Smooth muscle cell (in vitro differentiated cells): ENCODE results near the gene IER2. TPM values are rescaled to one million over a fixed set of nuclear protein-coding genes. Genes with fewer than 3 reads are reported as not detected.
"Not testable (repeated sequence)": the region's sequence is repeated elsewhere in the genome, so short reads cannot be mapped to it uniquely, and the experiment has no call there.

ENCODE experiments used
- DNase-seq: peaks from one replicate; lab custom pipeline; 2025; ENCODE audit not compliant: unreplicated experiment; lab: John Stamatoyannopoulos, UW
- H2AFZ ChIP-seq: fragments of 200-600 bp; sonication (generic); 2 replicates; pipeline ENCODE4 v1.6.0; 2016; ENCODE audit warnings: antibody characterized with exemption, low read depth, mild to moderate bottlenecking
- H3F3A ChIP-seq: fragments of 200-600 bp; sonication (generic); 2 replicates; pipeline ENCODE4 v1.6.0; 2017; ENCODE audit warnings: antibody characterized with exemption, low read depth
- H3K27ac ChIP-seq: fragments of 200-600 bp; sonication (generic); 2 replicates; pipeline ENCODE4 v1.5.1; 2016; ENCODE audit warnings: low read depth, mild to moderate bottlenecking
- H3K27me3 ChIP-seq: fragments of 200-600 bp; sonication (generic); 2 replicates; pipeline ENCODE4 v1.6.1; 2016; ENCODE audit warnings: low read depth, mild to moderate bottlenecking
- H3K36me3 ChIP-seq: fragments of 200-600 bp; sonication (generic); 2 replicates; pipeline ENCODE4 v1.5.1; 2016; ENCODE audit warnings: low read depth
- H3K4me1 ChIP-seq: fragments of 200-600 bp; sonication (generic); 2 replicates; pipeline ENCODE4 v1.5.1; 2016; ENCODE audit warnings: low read depth
- H3K4me2 ChIP-seq: fragments of 200-600 bp; sonication (generic); 2 replicates; pipeline ENCODE4 v1.6.0; 2016; ENCODE audit warnings: mild to moderate bottlenecking
- H3K4me3 ChIP-seq: fragments of 200-600 bp; sonication (generic); 2 replicates; pipeline ENCODE4 v1.5.1; 2016; ENCODE audit warnings: mild to moderate bottlenecking
- H3K79me2 ChIP-seq: fragments of 200-600 bp; sonication (generic); 2 replicates; pipeline ENCODE4 v1.6.0; 2016; ENCODE audit warnings: low read depth, mild to moderate bottlenecking
- H3K9ac ChIP-seq: fragments of 200-600 bp; sonication (generic); 2 replicates; pipeline ENCODE4 v1.6.0; 2016; ENCODE audit warnings: low read depth
- H3K9me3 ChIP-seq: fragments of 200-600 bp; sonication (generic); replicated peaks from 2 replicates; pipeline ENCODE4 v1.5.1; 2016; ENCODE audit warnings: low read depth
- H4K20me1 ChIP-seq: fragments of 200-600 bp; sonication (generic); 2 replicates; pipeline ENCODE4 v1.6.0; 2016; ENCODE audit warnings: low read depth
- WGBS: methylation state at CpG from one replicate; pipeline ENCODE4 v1.1.7; 2016; ENCODE audit warnings: low lambda C conversion rate; 5-methylcytosine and 5-hydroxymethylcytosine counted together
- polyA plus RNA-seq: library from polyadenylated mRNA; unstranded; fragments of >200 nt; fragmentation: Nextera tagmentation; extraction: Ambion mirVana; gene quantifications from 2 replicates; pipeline ENCODE4 v1.2.1, GENCODE V29; 2016
- total RNA-seq: library from RNA; depleted of rRNA; stranded (reverse); fragments of >200 nt; gene quantifications from 2 replicates; pipeline ENCODE4 v1.2.3, GENCODE V29; 2014
- TF ChIP-seq, protein P1 (sequence below): fragments of 200-600 bp; sonication (generic); IDR thresholded peaks from 2 replicates; pipeline ENCODE4 v1.5.1; 2017; ENCODE audit warnings: borderline replicate concordance, mild to moderate bottlenecking, antibody characterized with exemption; ENCODE audit not compliant: insufficient read depth, poor library complexity, severe bottlenecking

Gene IER2
- total and polyA plus RNA-seq, 2 experiments from 2014 or later, result 118 to 766 TPM

DNA sequence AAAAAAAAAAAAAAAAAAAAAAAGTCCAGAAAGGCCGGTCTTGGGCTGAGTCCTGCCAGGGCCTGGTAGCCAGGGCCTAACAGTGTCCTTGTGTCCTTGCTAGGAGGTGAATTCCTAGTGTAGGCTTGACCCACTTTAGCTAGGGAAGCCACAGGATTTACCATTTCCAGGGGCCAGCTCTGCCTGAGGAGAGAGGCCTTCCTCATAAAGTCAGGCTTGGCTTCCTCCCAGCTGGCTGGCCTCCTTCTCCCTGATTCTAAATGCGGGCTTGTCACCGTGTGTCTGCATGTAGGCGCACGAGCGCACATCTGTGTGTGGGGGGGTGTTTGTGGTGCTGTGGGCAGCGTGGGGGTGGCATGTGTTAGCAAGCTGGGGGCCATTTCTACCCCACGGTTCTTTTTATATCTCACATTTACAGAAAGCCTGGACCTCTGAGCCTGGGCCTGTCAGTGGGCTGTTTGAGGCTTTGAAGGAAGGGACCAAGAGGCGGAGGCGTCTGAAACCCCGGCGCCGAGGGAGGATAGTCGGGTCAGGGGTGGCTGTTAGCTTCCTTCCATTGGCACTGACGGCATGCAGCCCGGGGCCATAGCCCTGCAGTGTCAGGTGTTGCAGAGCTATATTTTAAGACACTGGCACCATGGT lies 31.7 kb downstream of the IER2 start:
- peak; percentile 25 for DNase-seq
- H3K9ac ChIP-seq, result no peak overlapping the region
- H2AFZ ChIP-seq, result no peak overlapping the region

DNA sequence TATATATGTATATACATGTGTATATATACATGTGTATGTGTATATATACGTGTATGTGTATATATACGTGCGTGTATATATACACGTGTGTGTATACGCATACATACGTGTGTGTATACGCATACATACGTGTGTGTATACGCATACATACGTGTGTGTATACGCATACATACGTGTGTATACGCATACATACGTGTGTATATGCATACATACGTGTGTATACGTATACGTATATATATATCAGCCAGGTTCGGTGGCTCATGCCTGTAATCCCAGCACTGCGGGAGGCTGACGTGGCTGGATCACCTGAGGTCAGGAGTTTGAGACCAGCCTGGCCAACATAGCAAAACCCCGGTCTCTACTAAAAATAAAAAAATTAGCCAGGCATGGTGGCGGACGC lies 34.7 kb downstream of the IER2 start:
- H2AFZ ChIP-seq, H3K27ac ChIP-seq, H3K4me1 ChIP-seq, H3K36me3 ChIP-seq, H3K9me3 ChIP-seq, H3F3A ChIP-seq, H3K9ac ChIP-seq, H3K79me2 ChIP-seq, H3K4me3 ChIP-seq, H4K20me1 ChIP-seq, H3K4me2 ChIP-seq, DNase-seq, H3K27me3 ChIP-seq: not testable (repeated sequence)
- whole genome bisulfite sequencing, result 93% methylated on average over 23 of the region's 23 CpGs

More for the DNA sequence above, 31.7 kb downstream of the IER2 start:
- Histone ChIP-seq H3K27ac (peak overlapping the region; percentile 70), H3K4me3 (no peak overlapping the region), H3K36me3 (no peaks in the 10 kb centered on the region), H3K27me3 (no peaks in the 10 kb centered on the region), H3K4me2 (peak overlapping the region; percentile 37), H3K9me3 (no peaks in the 10 kb centered on the region), H3F3A (no peaks in the 10 kb centered on the region), H3K4me1 (no peaks in the 10 kb centered on the region), H4K20me1 (no peaks in the 10 kb centered on the region), H3K79me2 (no peaks in the 10 kb centered on the region)
- TF ChIP-seq, protein P1, sequence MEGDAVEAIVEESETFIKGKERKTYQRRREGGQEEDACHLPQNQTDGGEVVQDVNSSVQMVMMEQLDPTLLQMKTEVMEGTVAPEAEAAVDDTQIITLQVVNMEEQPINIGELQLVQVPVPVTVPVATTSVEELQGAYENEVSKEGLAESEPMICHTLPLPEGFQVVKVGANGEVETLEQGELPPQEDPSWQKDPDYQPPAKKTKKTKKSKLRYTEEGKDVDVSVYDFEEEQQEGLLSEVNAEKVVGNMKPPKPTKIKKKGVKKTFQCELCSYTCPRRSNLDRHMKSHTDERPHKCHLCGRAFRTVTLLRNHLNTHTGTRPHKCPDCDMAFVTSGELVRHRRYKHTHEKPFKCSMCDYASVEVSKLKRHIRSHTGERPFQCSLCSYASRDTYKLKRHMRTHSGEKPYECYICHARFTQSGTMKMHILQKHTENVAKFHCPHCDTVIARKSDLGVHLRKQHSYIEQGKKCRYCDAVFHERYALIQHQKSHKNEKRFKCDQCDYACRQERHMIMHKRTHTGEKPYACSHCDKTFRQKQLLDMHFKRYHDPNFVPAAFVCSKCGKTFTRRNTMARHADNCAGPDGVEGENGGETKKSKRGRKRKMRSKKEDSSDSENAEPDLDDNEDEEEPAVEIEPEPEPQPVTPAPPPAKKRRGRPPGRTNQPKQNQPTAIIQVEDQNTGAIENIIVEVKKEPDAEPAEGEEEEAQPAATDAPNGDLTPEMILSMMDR, result no peak
- WGBS, result 30% methylated on average over 16 of the region's 16 CpGs

- not testable (repeated sequence) for H3K4me2 ChIP-seq, H2AFZ ChIP-seq, H3F3A ChIP-seq, H4K20me1 ChIP-seq, H3K36me3 ChIP-seq, H3K9ac ChIP-seq, H3K4me3 ChIP-seq, H3K4me1 ChIP-seq, DNase-seq, H3K27me3 ChIP-seq, H3K79me2 ChIP-seq, H3K27ac ChIP-seq, H3K9me3 ChIP-seq
- WGBS, result 91% methylated on average over 22 of the region's 22 CpGs
These were observed 35.8 kb downstream of the IER2 start for GRCh38 chr19:13185763-13186657.

GRCh38 chr19:13186688-13187087 lies 36.5 kb downstream of the IER2 start:
- not testable (repeated sequence) for H3K36me3 ChIP-seq, H3K27me3 ChIP-seq, H3K4me2 ChIP-seq, H3K27ac ChIP-seq, H4K20me1 ChIP-seq, H3K9me3 ChIP-seq, H3K9ac ChIP-seq, H3K79me2 ChIP-seq, DNase-seq, H3K4me3 ChIP-seq, H3F3A ChIP-seq, H3K4me1 ChIP-seq, H2AFZ ChIP-seq
- 95% methylated on average over 32 of the region's 38 CpGs for WGBS

- Histone ChIP-seq H3F3A (no peaks in the 10 kb centered on the region), H3K4me3 (no peak overlapping the region)
- TF ChIP-seq, protein P1, result no peak
These were observed 37.2 kb downstream of the IER2 start for GRCh38 chr19:13187419-13187818.

More at GRCh38 chr19:13187419-13187818, 37.2 kb downstream of the IER2 start:
- Histone ChIP-seq H3K4me2 (no peak overlapping the region), H3K36me3 (no peaks in the 10 kb centered on the region), H3K9ac (no peak overlapping the region), H2AFZ (no peak overlapping the region), H3K27ac (no peak overlapping the region), H4K20me1 (no peaks in the 10 kb centered on the region), H3K27me3 (no peaks in the 10 kb centered on the region), H3K9me3 (no peaks in the 10 kb centered on the region), H3K79me2 (no peaks in the 10 kb centered on the region), H3K4me1 (no peaks in the 10 kb centered on the region)
- 96% methylated on average over 4 of the region's 4 CpGs for WGBS
- no peak for DNase-seq
